ENCODE measurements around the gene ZNF135. TPM values are rescaled to one million over a fixed set of nuclear protein-coding genes. Genes with fewer than 3 reads are reported as not detected.
A peak's percentile ranks its signal among the peaks of the same experiment; 100 is the strongest.

The ZNF135 gene
- polyA plus RNA-seq, 1 of the 3 experiments (the other 2 are of a cell fraction), result 0.41 TPM

- no peak overlapping the region for H2AFZ ChIP-seq (ENCODE audit: low read depth)
- H3K9me2 ChIP-seq, result no peaks in the 10 kb centered on the region
- H4K20me1 ChIP-seq (ENCODE audit: insufficient read depth), result no peaks in the 10 kb centered on the region
- TF ChIP-seq FOXM1 (IDR thresholded peaks at IDR 0.05; ENCODE audit: low read depth), result no peak
- TF ChIP-seq FOXJ3 (CRISPR knock-in tag; IDR thresholded peaks at IDR 0.05), result no peak
- TF ChIP-seq MAX (IDR thresholded peaks at IDR 0.05; ENCODE audit: low read depth), result no peak
- no peak for TF ChIP-seq PBX3 (IDR thresholded peaks at IDR 0.05)
- TF ChIP-seq POLR2AphosphoS5 (IDR thresholded peaks at IDR 0.05; ENCODE audit: low read depth, low read length), result no peak
- no peak for TF ChIP-seq MEF2A (IDR thresholded peaks at IDR 0.05; ENCODE audit: borderline replicate concordance, low read depth)
- no peak for TF ChIP-seq REST (IDR thresholded peaks at IDR 0.05; ENCODE audit: low read depth, low read length)
- no peak for TF ChIP-seq TAF1 (IDR thresholded peaks at IDR 0.05; ENCODE audit: borderline replicate concordance, low read depth, low read length)
- TF ChIP-seq TEAD4 (IDR thresholded peaks at IDR 0.05; ENCODE audit: borderline replicate concordance, insufficient read depth), result no peak
- TF ChIP-seq NRF1 (IDR thresholded peaks at IDR 0.05; ENCODE audit: low read depth, low read length), result no peak
- peak overlapping the region; percentile 43 to 82; a peak in 3 of 4 replicates for H3K4me3 ChIP-seq (ENCODE audit: low read depth in 2 of 2, low read length in 1 of 2)
- H3K9me3 ChIP-seq, result no peaks in the 10 kb centered on the region
- no peaks in the 10 kb centered on the region for H3F3A ChIP-seq (replicated peaks; ENCODE audit: insufficient read depth)
- no peaks in the 10 kb centered on the region for H3K27me3 ChIP-seq (ENCODE audit: insufficient read depth)
- H3K27ac ChIP-seq (ENCODE audit: low read depth in 2 of 2, low read length in 1 of 2), result no peak overlapping the region
- H3K36me3 ChIP-seq (replicated peaks in 1 of 2; ENCODE audit: control insufficient read depth in 1 of 2, insufficient read depth in 2 of 2, low read length in 1 of 2), result no peaks in the 10 kb centered on the region
- peaks cover 0 to 11% of the 10 kb centered on the region in 2 experiments; a peak in 1 of 4 replicates for H3K4me1 ChIP-seq (ENCODE audit: control insufficient read depth in 1 of 2, insufficient read depth in 2 of 2, low read depth in 1 of 2, low read length in 1 of 2)
- DNase-seq, result no peak
- no peak overlapping the region for H3K9ac ChIP-seq
- H3K4me2 ChIP-seq, result peak overlapping the region; percentile 73
- no peaks in the 10 kb centered on the region for H3K79me2 ChIP-seq (ENCODE audit: insufficient read depth)
- CTCF ChIA-PET, result no interaction called here
- POLR2A ChIA-PET, result no interaction called here
- WGBS (ENCODE audit: low lambda C conversion rate), result 62% methylated on average over 13 of the region's 13 CpGs
Measured at GRCh38 chr19:58096884-58097283, 37.8 kb downstream of the ZNF135 start.

GRCh38 chr19:58097349-58097748, 38.3 kb downstream of the ZNF135 start:
- no peak overlapping the region; a peak in 1 of 4 replicates for H3K27ac ChIP-seq (ENCODE audit: low read depth in 2 of 2, low read length in 1 of 2)
- peak overlapping the region; percentile 43 to 82; a peak in 3 of 4 replicates for H3K4me3 ChIP-seq (ENCODE audit: low read depth in 2 of 2, low read length in 1 of 2)
- POLR2A ChIA-PET, result interaction anchor here (1.5 kb wide), 1 partner anchor 95 kb away, joined by 4 read pairs; the partner anchor contains the start of gene ZNF606
- H3K27me3 ChIP-seq (ENCODE audit: insufficient read depth), result no peaks in the 10 kb centered on the region
- no peaks in the 10 kb centered on the region for H4K20me1 ChIP-seq (ENCODE audit: insufficient read depth)
- DNase-seq, result peak; percentile 41
- no peaks in the 10 kb centered on the region for H3K79me2 ChIP-seq (ENCODE audit: insufficient read depth)
- no peaks in the 10 kb centered on the region for H3K36me3 ChIP-seq (replicated peaks in 1 of 2; ENCODE audit: control insufficient read depth in 1 of 2, insufficient read depth in 2 of 2, low read length in 1 of 2)
- H3F3A ChIP-seq (replicated peaks; ENCODE audit: insufficient read depth), result no peaks in the 10 kb centered on the region
- H3K4me2 ChIP-seq, result peak overlapping the region; percentile 73
- H3K4me1 ChIP-seq (ENCODE audit: control insufficient read depth in 1 of 2, insufficient read depth in 2 of 2, low read depth in 1 of 2, low read length in 1 of 2), result peaks cover 0 to 11% of the 10 kb centered on the region in 2 experiments; a peak in 1 of 4 replicates
- no peaks in the 10 kb centered on the region for H3K9me3 ChIP-seq
- no peaks in the 10 kb centered on the region for H3K9me2 ChIP-seq
- whole genome bisulfite sequencing (ENCODE audit: low lambda C conversion rate), result 21% methylated on average over 8 of the region's 8 CpGs
- CTCF ChIA-PET, result no interaction called here
- H2AFZ ChIP-seq (ENCODE audit: low read depth), result no peak overlapping the region
- H3K9ac ChIP-seq, result no peak overlapping the region; the same call in 1 of the 2 replicates
- TF ChIP-seq ELF1 (IDR thresholded peaks at IDR 0.05) (no peak), YY1 (IDR thresholded peaks at IDR 0.05; ENCODE audit: low read depth) (no peak), GATA2 (CRISPR knock-in tag; IDR thresholded peaks at IDR 0.05) (no peak), CHD2 (IDR thresholded peaks at IDR 0.05; ENCODE audit: low read length, partially characterized antibody) (no peak), NRF1 (IDR thresholded peaks at IDR 0.05; ENCODE audit: low read depth, low read length) (no peak), RXRA (IDR thresholded peaks at IDR 0.05; ENCODE audit: borderline replicate concordance, low read depth) (no peak), SIN3A (IDR thresholded peaks at IDR 0.05; ENCODE audit: borderline replicate concordance, low read depth, low read length) (no peak), FOXM1 (IDR thresholded peaks at IDR 0.05; ENCODE audit: low read depth) (no peak), CTCF (IDR thresholded peaks at IDR 0.05) (no peak), PBX3 (IDR thresholded peaks at IDR 0.05) (no peak), RFX5 (IDR thresholded peaks at IDR 0.05; ENCODE audit: low read length) (no peak)

Measured in SK-N-SH (cell line).